GM19395 (cell line): Measurements from ENCODE around the gene GDF2.

ENCODE experiments used
- ATAC-seq: cut with Tn5 transposase; IDR thresholded peaks from one replicate; pipeline ENCODE4 v1.9.1; 2021; ENCODE audit warnings: mild to moderate bottlenecking, moderate library complexity; ENCODE audit not compliant: unreplicated experiment

The GDF2 gene

GRCh38 chr10:47331954-47332353 is 9.7 kb downstream of the GDF2 start:
- ATAC-seq = no peak

GRCh38 chr10:47332371-47332770 is 10.1 kb downstream of the GDF2 start:
- no peak for ATAC-seq

GRCh38 chr10:47332946-47333345 is 10.7 kb downstream of the GDF2 start:
- ATAC-seq = no peak

- no peak for ATAC-seq
Measured at GRCh38 chr10:47333532-47333931, 11.3 kb downstream of the GDF2 start.

- no peak for ATAC-seq
Measured at GRCh38 chr10:47334466-47335295, 12.4 kb downstream of the GDF2 start.

GRCh38 chr10:47335906-47336305 is 13.7 kb downstream of the GDF2 start:
- ATAC-seq = no peak

GRCh38 chr10:47336387-47337134 is 14.3 kb downstream of the GDF2 start:
- ATAC-seq = no peak

GRCh38 chr10:47337310-47337709 is 15.1 kb downstream of the GDF2 start:
- no peak for ATAC-seq

GRCh38 chr10:47339186-47339735 is 17.0 kb downstream of the GDF2 start:
- no peak for ATAC-seq

- no peak for ATAC-seq
Measured at GRCh38 chr10:47339759-47340607, 17.7 kb downstream of the GDF2 start.

GRCh38 chr10:47340608-47341170 is 18.4 kb downstream of the GDF2 start:
- peak; percentile 61 for ATAC-seq

GRCh38 chr10:47344996-47345870 is 23.0 kb downstream of the GDF2 start:
- ATAC-seq = no peak

GRCh38 chr10:47346581-47347302 is 24.5 kb downstream of the GDF2 start:
- ATAC-seq = no peak

GRCh38 chr10:47347303-47347675 is 25.0 kb downstream of the GDF2 start:
- ATAC-seq = no peak

GRCh38 chr10:47348138-47348651 is 25.9 kb downstream of the GDF2 start, which contains the start of gene RBP3:
RBP3 (plus strand) TSS chr10:47348363; CDS start chr10:47348485, 122 bp downstream.
- ATAC-seq = no peak

GRCh38 chr10:47348661-47349470 is 26.6 kb downstream of the GDF2 start:
- ATAC-seq = no peak

- ATAC-seq = no peak
Measured at GRCh38 chr10:47349516-47349915, 27.3 kb downstream of the GDF2 start.

- no peak for ATAC-seq
Measured at GRCh38 chr10:47349941-47350371, 27.7 kb downstream of the GDF2 start.
